ENCODE data around the gene PTPRCAP. TPM values are rescaled to one million over a fixed set of nuclear protein-coding genes. Genes with fewer than 3 reads are reported as not detected.

PTPRCAP gene
- total and polyA plus RNA-seq, 9 of the 15 experiments (the other 6 are each of a cell fraction or from before 2014, with no cell fraction given) = 0.22 to 2.0 (median 1.1) TPM; not detected in 4

DNA sequence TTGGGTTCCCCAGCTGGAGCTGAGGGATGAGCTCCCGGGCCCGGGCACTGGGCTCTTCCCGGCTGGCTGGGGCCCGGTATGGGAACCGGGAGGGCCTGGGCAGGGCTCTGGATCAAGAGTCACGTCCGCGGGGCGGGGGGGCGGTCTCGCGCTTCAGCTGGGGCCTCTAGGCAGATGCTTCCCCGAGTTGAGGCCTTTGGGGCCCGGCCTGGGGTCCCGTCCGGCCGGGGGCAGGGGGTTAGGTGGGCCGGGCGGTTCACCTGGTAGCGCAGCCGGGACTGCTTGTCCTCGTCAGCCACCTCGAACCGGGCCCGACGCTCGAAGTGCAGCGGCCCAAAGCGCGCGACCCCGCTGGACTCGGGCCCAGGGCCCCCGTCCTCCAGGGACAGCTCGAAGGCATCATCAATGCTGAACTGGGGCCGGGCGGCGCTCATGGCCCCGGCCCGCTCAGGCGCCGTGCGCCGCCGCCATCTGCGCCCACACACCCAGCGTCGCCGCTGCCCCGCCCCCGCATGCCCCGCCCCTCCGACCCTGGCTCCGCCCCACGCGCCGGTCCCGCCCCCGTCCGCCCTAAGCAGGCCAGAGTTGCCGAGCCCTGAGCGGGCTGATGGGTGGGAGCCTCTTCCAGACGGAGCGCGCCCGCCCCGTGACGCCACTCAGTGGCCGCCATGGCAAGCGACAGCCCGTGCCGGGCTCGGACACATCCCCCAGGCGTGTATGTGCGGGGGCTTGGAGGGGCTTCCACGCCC, 31.5 kb upstream of the PTPRCAP start, which contains the start of gene TMEM134 (continued):
- TF ChIP-seq TAF1 (IDR thresholded peaks at IDR 0.05; ENCODE audit: control insufficient read depth, extremely low read depth, insufficient read depth, low read length, severe bottlenecking) (peak; percentile 77), SUPT5H (IDR thresholded peaks at IDR 0.05) (peak; percentile 79; the same call in 1 of the 2 replicates), RCOR1 (IDR thresholded peaks at IDR 0.05; ENCODE audit: borderline replicate concordance in 1 of 2, low read depth in 2 of 2, low read length in 2 of 2) (no peak; a peak in 1 of 4 replicates), SRSF9 (IDR thresholded peaks at IDR 0.05; ENCODE audit: borderline replicate concordance, low read depth, low read length) (no peak), HOMEZ (CRISPR knock-in tag; IDR thresholded peaks at IDR 0.05) (no peak), ZNF232 (CRISPR knock-in tag; IDR thresholded peaks at IDR 0.05) (no peak), PTRF (tag; IDR thresholded peaks at IDR 0.05) (no peak), NR2C1 (IDR thresholded peaks at IDR 0.05) (no peak), NR2C1 (tag; IDR thresholded peaks at IDR 0.05) (no peak), ZFPM2 (CRISPR knock-in tag; IDR thresholded peaks at IDR 0.05) (no peak), ZNF785 (CRISPR knock-in tag; IDR thresholded peaks at IDR 0.05) (no peak), ZZZ3 (IDR thresholded peaks at IDR 0.05) (no peak), GTF2F1 (IDR thresholded peaks at IDR 0.05; ENCODE audit: low read depth, low read length) (no peak), SRF (CRISPR knock-in tag; IDR thresholded peaks at IDR 0.05) (0 out of 4 replicates have a peak, but pooled peaks of 1 of the 2 experiments have one; percentile 45), OTX1 (CRISPR knock-in tag; IDR thresholded peaks at IDR 0.05) (no peak), HMGN3 (IDR thresholded peaks at IDR 0.05; ENCODE audit: borderline replicate concordance, extremely low read depth, insufficient read length, low read depth, low read length) (peak; percentile 78), RB1 (IDR thresholded peaks at IDR 0.05; ENCODE audit: low read depth) (peak; percentile 82), ZBTB9 (CRISPR knock-in tag; IDR thresholded peaks at IDR 0.05) (0 out of 2 replicates have a peak, but pooled peaks have one; percentile 63)
- TF ChIP-seq, protein P1, sequence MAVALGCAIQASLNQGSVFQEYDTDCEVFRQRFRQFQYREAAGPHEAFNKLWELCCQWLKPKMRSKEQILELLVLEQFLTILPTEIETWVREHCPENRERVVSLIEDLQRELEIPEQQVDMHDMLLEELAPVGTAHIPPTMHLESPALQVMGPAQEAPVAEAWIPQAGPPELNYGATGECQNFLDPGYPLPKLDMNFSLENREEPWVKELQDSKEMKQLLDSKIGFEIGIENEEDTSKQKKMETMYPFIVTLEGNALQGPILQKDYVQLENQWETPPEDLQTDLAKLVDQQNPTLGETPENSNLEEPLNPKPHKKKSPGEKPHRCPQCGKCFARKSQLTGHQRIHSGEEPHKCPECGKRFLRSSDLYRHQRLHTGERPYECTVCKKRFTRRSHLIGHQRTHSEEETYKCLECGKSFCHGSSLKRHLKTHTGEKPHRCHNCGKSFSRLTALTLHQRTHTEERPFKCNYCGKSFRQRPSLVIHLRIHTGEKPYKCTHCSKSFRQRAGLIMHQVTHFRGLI (CRISPR knock-in tag; IDR thresholded peaks at IDR 0.05) = no peak
- TF ChIP-seq, protein P2, sequence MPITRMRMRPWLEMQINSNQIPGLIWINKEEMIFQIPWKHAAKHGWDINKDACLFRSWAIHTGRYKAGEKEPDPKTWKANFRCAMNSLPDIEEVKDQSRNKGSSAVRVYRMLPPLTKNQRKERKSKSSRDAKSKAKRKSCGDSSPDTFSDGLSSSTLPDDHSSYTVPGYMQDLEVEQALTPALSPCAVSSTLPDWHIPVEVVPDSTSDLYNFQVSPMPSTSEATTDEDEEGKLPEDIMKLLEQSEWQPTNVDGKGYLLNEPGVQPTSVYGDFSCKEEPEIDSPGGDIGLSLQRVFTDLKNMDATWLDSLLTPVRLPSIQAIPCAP (CRISPR knock-in tag; IDR thresholded peaks at IDR 0.05; ENCODE audit: borderline replicate concordance) = no peak
- TF ChIP-seq, protein P3, sequence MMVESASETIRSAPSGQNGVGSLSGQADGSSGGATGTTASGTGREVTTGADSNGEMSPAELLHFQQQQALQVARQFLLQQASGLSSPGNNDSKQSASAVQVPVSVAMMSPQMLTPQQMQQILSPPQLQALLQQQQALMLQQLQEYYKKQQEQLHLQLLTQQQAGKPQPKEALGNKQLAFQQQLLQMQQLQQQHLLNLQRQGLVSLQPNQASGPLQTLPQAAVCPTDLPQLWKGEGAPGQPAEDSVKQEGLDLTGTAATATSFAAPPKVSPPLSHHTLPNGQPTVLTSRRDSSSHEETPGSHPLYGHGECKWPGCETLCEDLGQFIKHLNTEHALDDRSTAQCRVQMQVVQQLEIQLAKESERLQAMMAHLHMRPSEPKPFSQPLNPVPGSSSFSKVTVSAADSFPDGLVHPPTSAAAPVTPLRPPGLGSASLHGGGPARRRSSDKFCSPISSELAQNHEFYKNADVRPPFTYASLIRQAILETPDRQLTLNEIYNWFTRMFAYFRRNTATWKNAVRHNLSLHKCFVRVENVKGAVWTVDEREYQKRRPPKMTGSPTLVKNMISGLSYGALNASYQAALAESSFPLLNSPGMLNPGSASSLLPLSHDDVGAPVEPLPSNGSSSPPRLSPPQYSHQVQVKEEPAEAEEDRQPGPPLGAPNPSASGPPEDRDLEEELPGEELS (CRISPR knock-in tag; IDR thresholded peaks at IDR 0.05; ENCODE audit: borderline replicate concordance) = no peak
